GM12878 (cell line): ENCODE results near the gene CAPN1. TPM values are rescaled to one million over a fixed set of nuclear protein-coding genes. Genes with fewer than 3 reads are reported as not detected.
A peak's percentile ranks its signal among the peaks of the same experiment; 100 is the strongest.

Experiments
- ATF3 ChIP-seq: IDR thresholded peaks from 2 replicates; pipeline ENCODE4 v1.6.1; 2011; ENCODE audit warnings: low read depth, mild to moderate bottlenecking, low read length, moderate library complexity, borderline replicate concordance; ENCODE audit errors: extremely low read depth
- BCL3 ChIP-seq: IDR thresholded peaks from 2 replicates; pipeline ENCODE4 v1.6.1; 2011; ENCODE audit warnings: borderline replicate concordance, low read depth, mild to moderate bottlenecking, moderate library complexity, low read length; ENCODE audit not compliant: insufficient read depth, poor library complexity, severe bottlenecking
- BHLHE40 ChIP-seq, 2 experiments: fragments of 450-650 bp in 1 of 2; IDR thresholded peaks; 2 replicates each; pipeline ENCODE4 v1.6.1; 2011 to 2017; ENCODE audit warnings: low read depth in 2 of 2, borderline replicate concordance in 1 of 2, improper control_type of control experiment in 1 of 2, low read length in 1 of 2, mild to moderate bottlenecking in 1 of 2
- BMI1 ChIP-seq: fragments of 450-650 bp; IDR thresholded peaks from 2 replicates; pipeline ENCODE4 v1.6.1; 2016; ENCODE audit warnings: mild to moderate bottlenecking, moderate library complexity, borderline replicate concordance
- CBFB ChIP-seq: IDR thresholded peaks from 2 replicates; pipeline ENCODE4 v1.6.1; 2016; ENCODE audit warnings: antibody characterized with exemption, low read depth
- CEBPB ChIP-seq, 2 experiments: fragments of 150-350 bp in 1 of 2; IDR thresholded peaks; 2 replicates each; pipeline ENCODE4 v1.6.1; 2012 to 2014; ENCODE audit warnings: low read depth in 2 of 2, low read length in 2 of 2, borderline replicate concordance in 1 of 2, inconsistent platforms in 1 of 2
- CHD1 ChIP-seq: IDR thresholded peaks from 2 replicates; pipeline ENCODE4 v1.6.1; 2012; ENCODE audit warnings: low read depth, low read length, improper control_type of control experiment
- JUNB ChIP-seq: IDR thresholded peaks from 2 replicates; pipeline ENCODE4 v1.6.1; 2016; ENCODE audit warnings: antibody characterized with exemption, mild to moderate bottlenecking
- MLLT1 ChIP-seq: fragments of 450-650 bp; IDR thresholded peaks from 2 replicates; pipeline ENCODE4 v1.6.1; 2016; ENCODE audit warnings: mild to moderate bottlenecking
- PBX3 ChIP-seq: IDR thresholded peaks from 2 replicates; pipeline ENCODE4 v1.6.1; 2011; ENCODE audit warnings: mild to moderate bottlenecking, low read depth, low read length, moderate library complexity; ENCODE audit not compliant: insufficient replicate concordance
- PKNOX1 ChIP-seq: fragments of 450-650 bp; IDR thresholded peaks from 2 replicates; pipeline ENCODE4 v1.6.1; 2016; ENCODE audit warnings: mild to moderate bottlenecking
- RBBP5 ChIP-seq: fragments of 200-600 bp; sonication (generic); conservative IDR thresholded peaks from 2 replicates; pipeline ENCODE4 v1.6.1; 2016
- RFX5 ChIP-seq: IDR thresholded peaks from 2 replicates; pipeline ENCODE4 v1.6.1; 2011; ENCODE audit warnings: low read depth, low read length, improper control_type of control experiment
- SMAD1 ChIP-seq: fragments of 450-650 bp; IDR thresholded peaks from 2 replicates; pipeline ENCODE4 v1.6.1; 2018; ENCODE audit warnings: mild to moderate bottlenecking, low read depth; ENCODE audit not compliant: partially characterized antibody
- SMARCA5 ChIP-seq: fragments of 450-650 bp; IDR thresholded peaks from 2 replicates; pipeline ENCODE4 v1.6.1; 2017; ENCODE audit warnings: mild to moderate bottlenecking
- SPI1 ChIP-seq: IDR thresholded peaks from 2 replicates; pipeline ENCODE4 v1.6.1; 2011; ENCODE audit warnings: low read depth, mild to moderate bottlenecking, low read length, moderate library complexity, borderline replicate concordance; ENCODE audit not compliant: insufficient read depth
- TCF3 ChIP-seq: IDR thresholded peaks from 2 replicates; pipeline ENCODE4 v1.6.1; 2012; ENCODE audit warnings: low read depth, mild to moderate bottlenecking, low read length, borderline replicate concordance; ENCODE audit not compliant: insufficient read depth
- ZBTB33 ChIP-seq: fragments of 450-650 bp; IDR thresholded peaks from 2 replicates; pipeline ENCODE4 v1.6.1; 2017; ENCODE audit warnings: mild to moderate bottlenecking
- ZNF24 ChIP-seq: fragments of 450-650 bp; IDR thresholded peaks from 2 replicates; pipeline ENCODE4 v1.6.1; 2017; ENCODE audit warnings: antibody characterized with exemption, mild to moderate bottlenecking
- ZZZ3 ChIP-seq: IDR thresholded peaks from 2 replicates; pipeline ENCODE4 v1.6.1; 2011; ENCODE audit warnings: low read depth; ENCODE audit not compliant: control insufficient read depth, insufficient read length
- polyA plus RNA-seq, 11 experiments: library from polyadenylated mRNA; depleted of rRNA in 4 of 11; unstranded in 6 of 11; stranded (reverse) in 5 of 11; fragments of >200 nt; fragmentation: Nextera tagmentation in 4 of 11; fragmentation: Illumina TruSeq in 1 of 11; extraction: Ambion mirVana in 4 of 11; extraction: Trizol in 1 of 11; gene quantifications; 1 replicate in 1 of 11; 2 replicates in 10 of 11; pipeline versions ENCODE4 v1.2.1 to v1.2.3, GENCODE V29; 2011 to 2016; ENCODE audit warnings: inconsistent platforms in 2 of 11, missing spikeins in 2 of 11, low read depth in 1 of 11
- total RNA-seq, 4 experiments: library from RNA; depleted of rRNA in 3 of 4; stranded (reverse); fragments of >200 nt in 3 of 4; fragmentation: Illumina TruSeq in 1 of 4; extraction: Trizol in 1 of 4; gene quantifications; 2 replicates each; pipeline versions ENCODE4 v1.2.1 to v1.2.3, GENCODE V29; 2013 to 2021

Gene CAPN1
- total and polyA plus RNA-seq, 10 of the 15 experiments (the other 5 are each of a cell fraction or from before 2014, with no cell fraction given), result 2.2 to 167 (median 77.3) TPM

GRCh38 chr11:65215441-65216076 lies 33.8 kb downstream of the CAPN1 start (continued):
- peak; percentile 85; the same call in 1 of the 2 replicates for TF ChIP-seq ZBTB33
- TF ChIP-seq ATF3, result no peak
- no peak for TF ChIP-seq CHD1
- no peak for TF ChIP-seq BMI1
- peak; percentile 85 for TF ChIP-seq BCL3
- TF ChIP-seq SPI1, result no peak
- peak; percentile 90 for TF ChIP-seq PKNOX1
- no peak for TF ChIP-seq JUNB
- TF ChIP-seq BHLHE40 (IDR thresholded peaks at IDR 0.05; ENCODE audit: borderline replicate concordance in 1 of 2, low read depth in 2 of 2, low read length in 1 of 2), result no peak
- no peak for TF ChIP-seq SMARCA5
- TF ChIP-seq CBFB, result no peak
- TF ChIP-seq MLLT1, result no peak
- TF ChIP-seq RBBP5, result no peak
- TF ChIP-seq CEBPB (IDR thresholded peaks at IDR 0.05; ENCODE audit: borderline replicate concordance in 1 of 2, low read depth in 2 of 2, low read length in 2 of 2), result no peak
- 0 out of 2 replicates have a peak, but pooled peaks have one; percentile 52 for TF ChIP-seq TCF3
- no peak for TF ChIP-seq PBX3
- no peak for TF ChIP-seq SMAD1
- TF ChIP-seq ZNF24, result peak; percentile 31; the same call in 1 of the 2 replicates
- no peak for TF ChIP-seq RFX5
- TF ChIP-seq ZZZ3, result no peak
